GM21786 (cell line): ENCODE measurements around the gene CTIF.

Source experiments
- ATAC-seq: cut with Tn5 transposase; IDR thresholded peaks from one replicate; pipeline ENCODE4 v1.9.1; 2021; ENCODE audit not compliant: unreplicated experiment

The CTIF gene

GRCh38 chr18:48721312-48721711, 182.5 kb downstream of the CTIF start:
- no peak for ATAC-seq

GRCh38 chr18:48723016-48723415, 184.2 kb downstream of the CTIF start:
- no peak for ATAC-seq

- ATAC-seq, result no peak
These were observed 185.0 kb downstream of the CTIF start for GRCh38 chr18:48723837-48724236.

GRCh38 chr18:48724442-48724841, 185.6 kb downstream of the CTIF start:
- ATAC-seq, result no peak

GRCh38 chr18:48724939-48725338, 186.1 kb downstream of the CTIF start:
- ATAC-seq, result no peak

GRCh38 chr18:48725562-48725961, 186.7 kb downstream of the CTIF start:
- no peak for ATAC-seq

GRCh38 chr18:48727681-48728080, 188.8 kb downstream of the CTIF start:
- no peak for ATAC-seq

- no peak for ATAC-seq
These were observed 189.5 kb downstream of the CTIF start for GRCh38 chr18:48728204-48728833.

- no peak for ATAC-seq
These were observed 190.6 kb downstream of the CTIF start for GRCh38 chr18:48729404-48729803.

GRCh38 chr18:48730010-48730409, 191.2 kb downstream of the CTIF start:
- ATAC-seq, result no peak

- ATAC-seq, result no peak
These were observed 194.1 kb downstream of the CTIF start for GRCh38 chr18:48732767-48733424.

GRCh38 chr18:48733643-48734253, 194.9 kb downstream of the CTIF start:
- no peak for ATAC-seq

GRCh38 chr18:48734460-48734859, 195.6 kb downstream of the CTIF start:
- ATAC-seq, result no peak

- no peak for ATAC-seq
These were observed 196.3 kb downstream of the CTIF start for GRCh38 chr18:48735080-48735676.

- no peak for ATAC-seq
These were observed 196.9 kb downstream of the CTIF start for GRCh38 chr18:48735681-48736255.

- no peak for ATAC-seq
These were observed 197.8 kb downstream of the CTIF start for GRCh38 chr18:48736321-48737260.

GRCh38 chr18:48739266-48740067, 200.6 kb downstream of the CTIF start:
- ATAC-seq, result no peak

GRCh38 chr18:48740068-48740440, 201.2 kb downstream of the CTIF start:
- ATAC-seq, result no peak

GRCh38 chr18:48740851-48741485, 202.1 kb downstream of the CTIF start:
- no peak for ATAC-seq
